ENCODE results near the gene NELFA.

NELFA gene

DNA sequence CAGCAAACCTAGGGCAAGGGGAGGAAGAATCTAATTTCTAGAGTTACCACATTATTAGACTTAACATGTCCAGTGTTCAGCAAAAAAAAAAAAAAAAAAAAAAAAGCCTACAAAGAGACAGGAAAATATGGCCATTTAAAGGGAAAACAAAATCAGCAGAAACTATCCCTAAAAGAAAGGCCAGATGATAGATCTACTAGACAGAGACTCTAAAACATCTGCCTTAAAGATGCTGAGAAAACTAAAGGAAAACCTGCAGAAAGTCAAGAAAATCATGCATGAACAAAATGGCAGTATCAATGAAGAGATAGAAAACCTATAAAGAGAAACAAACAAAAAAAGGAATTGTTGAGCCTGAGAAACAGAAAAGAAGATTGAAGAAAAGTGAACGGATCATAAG, 43.8 kb downstream of the NELFA start:
- no peak for DNase-seq (ENCODE audit: low spot score)

DNA sequence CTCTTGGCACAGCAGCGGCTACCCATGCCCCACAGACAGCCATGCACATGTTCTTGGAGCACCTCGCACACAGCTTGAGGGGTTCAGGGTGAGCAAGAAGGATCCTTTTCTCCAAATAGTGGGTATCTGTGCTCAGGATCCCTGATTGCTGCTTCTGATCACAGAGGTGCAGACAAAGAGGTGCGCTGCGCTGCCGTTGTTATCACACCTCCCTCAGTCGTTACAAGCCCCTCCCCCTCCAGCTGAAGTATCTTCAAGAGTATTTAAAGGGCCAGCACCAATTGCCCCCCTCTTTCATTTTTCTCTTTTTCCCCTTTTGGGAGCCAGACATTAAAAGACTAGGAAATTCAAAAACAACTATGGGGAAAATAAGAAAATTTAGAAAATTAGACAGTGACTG, 44.3 kb downstream of the NELFA start:
- no peak for DNase-seq (ENCODE audit: low spot score)

DNA sequence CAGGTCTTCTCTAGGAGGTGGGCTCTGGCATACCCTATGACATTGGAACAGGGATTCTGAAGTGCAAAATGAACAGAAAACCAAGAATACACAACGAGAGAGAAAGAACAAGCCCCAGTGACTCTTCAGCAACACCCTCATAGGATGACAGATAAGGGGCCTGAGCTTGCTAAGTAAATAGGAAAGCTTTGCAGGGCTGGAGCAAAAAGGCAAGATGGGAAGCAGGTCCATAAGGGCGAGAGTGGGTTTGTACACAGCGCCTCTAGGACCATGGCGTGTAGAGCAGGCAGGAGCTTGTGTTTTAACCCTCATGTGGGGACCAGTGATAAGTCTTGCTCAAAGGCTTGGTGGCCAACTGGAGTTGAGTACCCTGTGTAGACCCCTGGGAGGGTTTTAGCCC, 45.8 kb downstream of the NELFA start:
- no peak for DNase-seq (ENCODE audit: low spot score)

DNA sequence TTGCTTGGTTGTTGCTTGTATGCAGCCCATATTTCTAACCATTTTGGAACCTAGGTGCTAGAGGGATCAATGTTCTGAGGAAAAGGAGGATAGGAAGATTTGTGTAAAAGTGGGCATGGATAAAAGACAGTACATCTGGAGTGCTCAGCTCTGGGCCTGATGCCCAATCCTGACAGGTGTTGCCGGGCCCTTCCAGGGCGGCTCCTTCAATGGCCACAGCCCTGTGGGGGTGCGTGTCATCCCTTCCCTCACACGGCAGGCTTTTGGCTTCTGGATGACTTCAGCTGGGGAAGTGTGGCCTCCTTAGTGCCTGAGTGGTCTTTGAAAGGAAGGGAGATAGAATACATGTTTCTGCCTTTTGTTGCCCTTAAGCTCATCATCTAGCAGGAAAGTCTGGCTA, 47.2 kb downstream of the NELFA start:
- no peak for DNase-seq (ENCODE audit: low spot score)

DNA sequence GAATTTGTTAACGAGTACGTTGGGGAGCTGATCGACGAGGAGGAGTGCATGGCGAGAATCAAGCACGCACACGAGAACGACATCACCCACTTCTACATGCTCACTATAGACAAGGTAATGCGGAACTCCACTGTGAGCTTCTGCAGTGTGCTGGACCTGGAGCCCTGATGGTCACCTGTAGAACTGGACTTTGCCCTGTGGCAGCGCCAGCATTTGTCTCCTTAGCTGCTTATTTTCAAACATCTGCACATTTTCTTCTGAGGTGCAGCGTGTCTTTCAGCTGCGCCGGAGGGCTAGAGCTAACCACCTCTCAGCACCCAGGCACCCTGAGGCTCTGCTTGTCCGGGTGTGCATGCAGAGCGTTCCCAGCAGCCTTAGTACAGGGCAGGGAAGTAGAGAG, 47.7 kb downstream of the NELFA start:
- no peak for DNase-seq (ENCODE audit: low spot score)

DNA sequence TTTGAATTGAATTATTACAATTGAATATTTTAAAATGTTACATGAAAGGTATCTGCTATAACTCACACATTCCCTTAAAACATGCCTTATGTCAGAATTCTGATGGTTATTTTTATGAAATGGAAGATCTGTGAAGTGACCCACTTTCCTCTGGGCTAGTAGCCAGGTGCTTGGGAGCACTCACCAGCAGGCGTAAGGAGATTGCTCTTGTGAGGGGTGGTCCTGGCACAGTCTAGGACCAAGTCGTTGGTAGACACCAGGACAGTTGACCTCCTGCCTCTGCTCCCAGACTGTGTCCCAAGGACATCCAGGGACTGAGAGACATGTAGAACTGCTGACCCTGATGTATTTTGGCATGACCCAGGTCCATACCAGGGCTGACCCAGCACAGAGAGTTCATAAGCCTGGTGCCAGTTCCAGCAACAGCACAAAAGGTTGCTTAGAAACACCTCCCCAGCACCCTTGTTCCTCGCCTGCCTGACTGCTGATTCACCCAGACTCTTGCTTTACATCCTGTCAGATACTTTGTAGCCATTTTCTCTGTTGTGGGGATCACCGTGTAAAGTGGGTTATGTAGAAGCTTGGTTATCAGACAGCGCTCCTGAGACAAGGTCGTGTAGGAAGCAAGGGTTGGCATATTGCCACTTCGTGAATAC, 48.5 kb downstream of the NELFA start:
- DNase-seq (ENCODE audit: low spot score): no peak

DNA sequence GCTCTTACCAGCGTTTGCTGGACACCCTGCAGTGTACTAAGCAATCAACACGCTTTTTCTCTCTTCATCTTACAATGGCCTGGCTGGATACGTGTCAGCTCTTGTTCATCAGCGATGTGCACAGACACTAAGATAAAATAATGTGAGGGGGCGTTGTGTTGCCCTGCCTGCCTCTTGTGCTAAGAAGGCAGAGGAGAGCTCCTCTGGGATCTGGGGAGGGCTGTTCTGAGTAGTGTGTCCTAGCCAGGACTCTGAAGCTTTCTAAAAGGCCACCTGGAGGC, 49.7 kb downstream of the NELFA start:
- DNase-seq (ENCODE audit: low spot score): no peak

DNA sequence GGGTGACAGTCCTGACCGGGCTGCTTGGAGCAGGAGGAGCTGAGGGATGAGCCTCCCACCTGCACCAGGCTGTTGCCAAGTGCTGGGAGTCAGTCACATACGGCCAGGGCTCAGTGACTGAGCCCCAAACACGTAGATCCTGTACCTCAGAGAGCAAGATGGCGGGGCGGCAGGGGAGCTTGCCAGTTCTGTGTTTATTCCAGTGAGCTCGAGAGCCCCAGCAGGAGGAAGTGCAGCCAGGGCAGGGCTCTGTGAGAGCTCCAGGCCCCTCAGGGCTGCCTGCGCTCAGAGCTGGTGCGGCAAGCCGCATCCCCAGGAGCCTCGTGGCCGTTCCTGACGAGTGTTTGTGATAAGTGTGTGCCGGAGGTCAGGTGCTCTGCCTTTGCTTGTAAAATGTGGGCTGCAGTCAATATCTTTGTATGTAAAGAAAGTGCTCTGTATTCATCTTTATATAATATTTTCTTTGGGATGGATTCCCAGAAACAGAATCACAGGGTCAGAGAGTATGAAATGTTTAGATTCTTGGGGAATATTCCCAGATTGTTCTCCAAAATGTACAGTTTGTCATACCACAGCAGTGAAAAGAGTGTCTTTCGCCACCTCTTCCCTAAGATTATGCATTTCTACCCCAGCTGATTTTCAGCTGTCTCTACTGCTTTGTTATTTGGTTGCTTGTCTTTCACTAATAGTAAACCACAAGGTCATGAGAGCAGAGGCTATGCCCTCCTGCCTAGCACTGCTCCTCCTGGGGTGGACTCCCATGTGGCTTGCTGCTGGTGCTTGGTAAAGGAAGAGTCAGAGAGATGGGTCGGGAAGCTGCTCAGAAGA, 50.3 kb downstream of the NELFA start:
- DNase-seq (ENCODE audit: low spot score): no peak

DNA sequence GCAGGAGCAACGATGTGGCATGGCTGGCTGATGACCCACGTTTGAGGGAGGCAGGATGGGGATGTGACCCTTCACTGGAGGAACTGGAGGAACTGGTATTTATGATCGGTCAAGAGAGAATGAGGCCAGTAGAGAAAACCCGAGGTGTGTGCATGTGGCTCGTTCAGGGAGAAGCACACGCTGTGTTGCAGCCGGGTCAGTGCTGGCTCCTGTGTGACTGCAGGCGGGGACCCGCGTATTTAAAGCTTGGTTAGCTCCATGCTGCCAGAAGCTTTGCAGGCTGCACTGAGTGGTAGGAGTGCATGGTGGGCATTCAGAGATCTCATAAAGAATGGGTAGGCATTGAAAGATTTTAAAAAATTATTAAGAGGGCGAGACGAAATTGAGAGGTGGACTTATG, 52.1 kb downstream of the NELFA start:
- DNase-seq (ENCODE audit: low spot score): no peak

DNA sequence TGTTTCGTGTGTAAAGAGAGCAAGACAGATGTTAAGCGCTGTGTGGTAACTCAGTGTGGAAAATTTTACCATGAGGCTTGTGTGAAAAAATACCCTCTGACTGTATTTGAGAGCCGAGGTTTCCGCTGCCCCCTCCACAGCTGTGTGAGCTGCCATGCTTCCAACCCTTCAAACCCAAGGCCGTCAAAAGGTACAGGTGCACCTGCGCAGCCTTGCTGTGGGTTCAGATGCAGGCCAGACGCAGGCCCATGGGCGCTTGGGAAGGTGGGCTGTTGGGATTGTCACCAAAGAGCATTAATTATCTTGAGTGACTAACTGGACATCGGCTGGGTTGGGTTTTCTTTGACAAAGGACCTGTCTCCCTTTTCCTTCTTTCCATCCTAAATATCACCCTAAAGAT, 55.4 kb downstream of the NELFA start:
- no peak for DNase-seq (ENCODE audit: low spot score)

DNA sequence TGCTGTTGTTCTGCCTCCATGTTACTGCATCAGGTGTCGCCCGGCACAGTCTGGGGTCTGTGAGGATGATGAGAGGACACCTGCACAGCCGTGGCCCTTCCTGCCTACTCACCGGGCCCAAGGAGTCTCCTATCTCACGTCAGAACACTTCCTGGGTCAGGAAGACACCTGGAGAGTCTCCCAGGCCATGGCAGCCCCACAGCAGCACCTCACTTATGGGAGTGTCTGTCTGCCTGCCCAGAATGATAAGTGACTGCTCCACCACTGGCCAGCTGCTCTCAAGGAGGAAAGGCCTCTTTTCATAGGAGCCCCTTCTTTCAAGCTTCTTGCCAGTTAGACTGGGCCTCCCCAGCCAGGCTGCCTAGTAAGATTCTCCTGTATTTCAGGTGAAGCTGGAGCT, 56.1 kb downstream of the NELFA start:
- no peak for DNase-seq (ENCODE audit: low spot score)

DNA sequence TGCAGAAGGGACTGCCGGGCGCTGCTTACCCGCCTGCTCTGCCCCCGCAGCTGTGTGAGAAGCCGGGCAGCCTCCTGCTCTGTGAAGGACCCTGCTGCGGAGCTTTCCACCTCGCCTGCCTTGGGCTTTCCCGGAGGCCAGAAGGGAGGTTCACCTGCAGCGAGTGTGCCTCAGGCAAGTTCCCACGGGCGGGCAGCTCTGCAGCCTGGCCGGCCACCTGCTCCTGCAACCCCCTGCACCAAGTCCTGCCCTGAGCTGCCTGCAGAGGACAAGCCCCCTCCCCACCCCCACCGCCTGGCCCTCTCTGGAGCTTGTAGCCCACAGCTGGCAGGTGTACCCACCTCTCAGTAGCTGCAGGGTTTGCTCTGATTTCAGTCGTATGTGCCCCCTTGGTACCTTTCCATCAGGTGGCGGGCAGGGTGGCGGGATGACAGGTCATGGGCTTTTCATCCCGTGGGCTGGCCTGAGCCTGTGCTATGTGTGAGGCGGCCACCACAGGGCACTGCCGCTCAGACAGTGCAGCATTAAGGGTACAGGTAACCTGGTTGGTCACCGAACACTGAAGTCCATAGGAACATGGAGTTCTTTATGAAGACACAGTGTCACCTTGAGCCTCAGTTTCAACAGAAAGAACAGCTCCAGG, 56.6 kb downstream of the NELFA start:
- DNase-seq (ENCODE audit: low spot score): no peak

DNA sequence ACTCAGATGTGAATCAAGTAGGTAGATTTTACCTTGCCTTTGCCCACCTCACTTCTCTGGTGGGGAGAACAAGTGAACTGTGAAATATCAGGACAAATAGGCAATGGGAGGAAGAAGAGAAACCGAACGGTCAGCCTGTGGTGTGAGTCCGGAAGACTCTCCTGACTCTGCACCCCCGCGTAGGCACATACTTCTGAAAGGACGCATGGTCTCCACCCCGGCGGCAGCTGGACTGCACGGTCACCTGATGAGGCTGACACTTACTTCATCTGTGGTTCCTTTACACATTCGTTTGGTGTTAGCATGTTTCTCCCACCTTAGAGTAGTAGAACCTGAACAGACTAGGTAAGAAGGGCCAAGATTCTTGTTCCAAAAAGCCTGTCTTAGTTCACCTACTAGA, 58.4 kb downstream of the NELFA start:
- no peak for DNase-seq (ENCODE audit: low spot score)

DNA sequence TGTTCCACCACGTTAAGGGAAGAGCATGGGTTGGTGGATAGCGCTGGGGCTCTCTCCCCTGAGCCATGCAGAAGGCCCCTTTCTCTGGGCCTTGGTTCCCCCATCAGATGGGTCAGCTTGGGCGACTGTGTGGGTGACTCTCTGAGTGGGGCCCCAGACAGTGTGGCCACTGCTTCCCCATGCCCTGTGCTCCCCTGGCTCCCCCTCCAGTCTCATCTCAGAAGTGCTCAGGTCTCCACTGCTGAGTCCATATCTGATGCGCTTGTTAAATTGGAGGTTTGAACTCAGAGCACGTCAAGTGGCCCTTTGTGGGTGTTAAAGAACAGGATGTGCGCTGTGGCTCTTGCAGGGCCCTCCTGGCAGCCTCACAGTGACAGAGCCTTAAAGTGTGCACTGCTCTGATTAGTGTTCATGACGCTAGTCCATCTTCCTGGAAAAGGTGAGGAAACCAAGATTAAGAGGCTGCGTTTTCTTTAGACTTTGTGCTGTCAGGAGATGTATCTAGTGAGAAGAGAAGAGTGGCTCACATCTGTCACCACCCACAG, 59.8 kb downstream of the NELFA start:
- DNase-seq (ENCODE audit: low spot score): no peak

DNA sequence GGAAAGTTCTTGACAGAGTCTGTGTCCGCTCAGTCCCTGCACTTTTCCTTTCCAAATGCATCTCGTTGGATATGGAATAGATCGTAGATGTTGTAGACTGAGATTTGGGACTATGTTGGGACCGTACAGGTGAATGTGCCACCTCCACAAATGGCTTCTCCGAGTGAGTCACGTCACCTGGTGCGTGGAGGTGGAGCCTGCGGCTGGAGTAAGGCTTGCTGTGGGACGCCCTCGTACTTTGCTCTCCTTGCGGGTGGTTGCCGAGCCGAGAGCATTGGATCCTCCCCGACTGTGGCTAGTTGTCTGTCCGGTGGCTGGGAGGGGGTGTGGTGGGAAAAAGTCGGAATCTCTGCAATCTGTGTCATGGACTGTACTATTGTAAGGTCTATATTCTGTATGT, 60.5 kb downstream of the NELFA start:
- DNase-seq (ENCODE audit: low spot score): no peak

DNA sequence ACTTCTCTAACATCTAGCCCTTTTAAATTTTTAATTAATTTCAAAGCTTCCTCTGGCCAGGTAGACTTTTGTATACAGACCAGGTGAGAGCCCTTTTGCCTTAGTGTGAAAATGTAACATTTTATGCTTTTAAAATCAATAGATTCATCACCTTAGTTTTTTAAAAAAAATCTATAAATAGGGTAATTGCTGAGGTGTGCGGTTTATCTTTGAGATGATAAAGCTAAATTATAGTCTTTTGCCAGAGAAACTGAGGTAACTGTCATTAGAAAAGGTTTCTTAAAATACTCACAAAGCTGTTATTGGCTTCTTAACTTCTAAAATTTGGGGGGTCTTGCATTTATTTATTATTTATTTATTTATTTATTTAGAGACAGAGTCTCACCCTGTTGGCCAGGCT, 62.9 kb downstream of the NELFA start:
- no peak for DNase-seq (ENCODE audit: low spot score)

DNA sequence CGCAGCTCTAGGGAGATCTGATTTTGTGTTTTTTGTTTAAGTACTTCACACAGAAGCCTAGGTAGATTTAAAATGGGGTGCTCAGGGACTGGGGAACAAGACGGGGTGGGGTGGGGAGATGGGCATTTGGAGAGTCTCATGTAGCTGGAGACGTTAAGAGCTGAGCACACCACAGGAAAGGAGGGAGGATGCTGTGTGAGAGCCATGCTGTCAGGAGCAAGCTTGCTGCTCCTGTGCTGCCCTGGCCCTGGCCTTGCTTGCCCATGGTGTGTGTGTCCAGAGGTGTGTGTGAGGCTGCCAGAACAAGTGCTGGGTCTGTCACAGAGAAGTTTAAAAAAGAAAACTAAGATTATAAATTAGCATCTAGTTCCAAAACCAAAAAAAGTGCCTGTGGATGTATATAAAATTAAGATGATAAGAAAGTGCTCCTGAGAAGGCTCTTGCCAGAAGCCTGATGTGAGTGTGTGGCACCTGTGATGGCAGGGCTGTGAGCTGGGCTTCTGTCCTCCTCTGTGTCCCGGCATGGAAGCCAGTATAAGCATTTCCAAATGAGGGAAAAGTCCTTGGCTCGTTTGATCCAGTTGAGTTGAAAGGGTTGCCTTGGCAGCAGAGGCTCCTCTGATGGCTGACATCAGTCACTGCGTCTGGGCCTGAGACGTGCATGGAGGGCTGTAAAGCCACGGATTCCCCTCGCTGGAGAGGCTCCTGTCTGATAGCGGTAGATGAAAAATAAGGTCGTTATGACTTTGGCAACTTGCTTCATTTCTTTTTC, 63.5 kb downstream of the NELFA start:
- no peak for DNase-seq (ENCODE audit: low spot score)

DNA sequence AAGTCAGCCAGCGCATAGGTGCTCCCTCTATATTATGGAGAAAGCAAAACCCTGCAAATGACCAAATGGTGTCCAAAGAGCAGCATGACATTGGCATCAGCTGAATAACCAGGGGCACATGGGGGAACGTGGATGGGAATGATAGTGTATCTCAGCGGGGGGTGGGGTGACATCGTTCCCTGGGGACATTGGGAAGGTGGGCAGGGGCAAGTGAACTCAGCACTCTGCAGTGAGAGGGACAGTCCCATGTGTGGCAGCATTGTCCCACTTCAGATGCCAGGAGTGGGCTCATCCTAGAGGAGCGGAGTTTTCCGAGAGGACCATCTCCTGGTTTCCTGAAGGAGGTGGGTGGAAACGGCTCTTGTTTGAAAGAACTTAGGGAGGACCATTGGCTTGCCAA, 64.8 kb downstream of the NELFA start:
- DNase-seq (ENCODE audit: low spot score): no peak

DNA sequence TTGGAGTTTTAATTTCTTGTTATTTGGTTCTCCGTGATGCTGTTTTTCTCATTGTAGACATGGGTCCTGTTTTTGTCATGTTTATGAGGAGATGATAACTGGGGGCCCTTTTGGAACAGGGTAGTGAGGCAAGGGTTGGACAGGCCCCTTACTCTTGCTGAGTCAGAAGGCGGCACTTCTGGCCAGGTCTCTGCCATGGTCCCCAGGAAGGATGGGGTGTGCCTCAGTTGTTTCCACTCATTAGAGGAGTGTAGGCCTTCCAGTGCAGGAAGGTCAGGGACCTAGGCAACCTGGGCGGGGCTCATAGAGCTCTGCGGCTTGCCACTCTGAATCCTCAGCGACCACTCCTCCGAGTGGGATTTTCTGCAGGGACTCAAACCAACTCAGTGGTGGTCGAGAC, 68.2 kb downstream of the NELFA start:
- no peak for DNase-seq (ENCODE audit: low spot score)

DNA sequence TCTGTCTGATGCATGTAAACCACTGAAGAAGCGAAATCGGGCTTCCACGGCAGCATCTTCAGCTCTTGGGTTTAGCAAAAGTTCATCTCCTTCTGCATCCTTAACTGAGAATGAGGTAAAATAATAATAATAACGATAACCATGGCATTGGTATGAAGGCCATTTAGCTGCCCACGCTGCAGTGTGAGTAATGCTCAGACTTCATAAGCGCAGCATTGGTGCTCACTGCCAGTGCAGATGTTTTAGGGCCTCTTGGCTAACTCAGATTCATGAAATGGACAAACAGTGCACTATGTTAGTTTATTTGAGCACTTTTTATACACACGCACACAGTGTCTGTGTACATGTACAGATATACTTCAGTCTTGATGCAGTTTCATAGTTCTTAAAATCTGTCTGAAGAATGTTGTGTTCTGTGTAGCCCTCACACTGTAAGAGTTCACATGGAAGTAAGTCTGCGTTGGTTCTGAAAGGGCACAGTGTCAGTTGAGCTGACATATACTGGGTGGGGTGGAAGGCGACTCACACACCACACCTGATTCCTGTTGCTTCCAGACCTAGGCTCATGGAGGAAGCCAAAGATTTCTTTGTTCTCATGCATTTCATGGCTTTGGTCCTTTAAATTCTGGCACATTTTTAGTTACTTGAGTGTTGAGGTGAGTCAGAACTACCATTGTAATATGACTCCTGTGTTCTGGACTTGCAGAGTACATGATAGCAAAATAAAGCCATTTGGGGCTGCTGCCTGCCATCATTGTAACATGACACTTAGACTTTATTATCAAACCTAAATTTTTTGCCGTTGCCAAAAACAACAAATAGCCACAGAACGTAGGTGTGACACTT, 68.9 kb downstream of the NELFA start:
- DNase-seq (ENCODE audit: low spot score): no peak

DNA sequence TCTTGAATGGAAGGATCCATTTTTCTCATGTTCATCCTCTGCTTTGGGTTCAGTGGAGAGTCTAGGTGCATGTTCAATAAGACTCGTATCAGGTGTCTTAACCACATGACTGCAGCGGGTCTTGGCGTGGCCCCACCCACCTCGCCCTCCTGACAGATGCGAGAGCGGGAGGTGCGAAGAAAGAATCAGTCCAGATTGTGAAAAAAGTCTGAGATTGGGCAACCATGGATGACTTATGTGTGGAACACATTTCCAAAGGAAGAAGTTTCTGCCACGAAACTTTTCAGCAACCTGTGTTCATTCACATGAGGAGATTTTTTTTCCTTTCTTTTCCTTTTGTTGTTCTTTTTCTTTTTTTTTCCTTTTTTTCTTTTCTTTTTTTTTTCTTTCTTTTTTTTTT, 70.7 kb downstream of the NELFA start:
- no peak for DNase-seq (ENCODE audit: low spot score)

DNA sequence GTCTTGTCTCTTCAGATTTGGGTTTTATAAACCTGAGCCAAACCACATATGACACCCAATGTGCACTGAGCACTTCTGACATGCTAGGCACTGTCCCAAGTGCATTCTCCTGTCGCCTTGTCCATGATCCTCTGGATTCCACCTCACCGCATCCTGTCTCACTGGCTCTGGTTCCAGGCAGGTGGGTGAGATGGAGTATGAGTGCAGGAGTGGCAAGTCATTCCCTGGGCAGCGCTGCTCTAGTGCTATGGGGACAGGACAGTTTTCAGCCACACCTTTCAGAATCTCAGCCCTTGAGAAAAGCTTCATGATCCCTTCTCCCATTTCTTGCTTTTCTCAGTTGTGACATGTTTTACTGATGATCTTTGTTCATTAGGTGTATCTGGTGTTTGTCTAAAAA, 71.2 kb downstream of the NELFA start:
- DNase-seq (ENCODE audit: low spot score): no peak

Data from hematopoietic multipotent progenitor cell treated with erythropoietin and hydrocortisone succinate and interleukin-3 and kit ligand, for 15 days (in vitro differentiated cells).